Activated CD8-positive, alpha-beta memory T cell treated with anti-CD3 and anti-CD28 coated beads, Interleukin-2, amount 50 U/mL, for 48 hours (primary cell): Measurements from ENCODE around the gene BROX.
A peak's percentile ranks its signal among the peaks of the same experiment; 100 is the strongest.
"Not testable (repeated sequence)": the region's sequence is repeated elsewhere in the genome, so short reads cannot be mapped to it uniquely, and the experiment has no call there.

Source experiments
- DNase-seq: peaks from one replicate; pipeline ENCODE4 v3.0.0-alpha.2; 2020

The BROX gene

GRCh38 chr1:222712253-222713090 lies at the start of gene BROX, which contains the start of gene AIDA:
Gene BROX, plus strand, starts transcription at chr1:222712564. Its CDS starts 3,136 bp downstream, at chr1:222715700.
Gene AIDA, minus strand, starts transcription at chr1:222712491. Its CDS starts 174 bp downstream, at chr1:222712317.
- peak; percentile 98 for DNase-seq

- DNase-seq = no peak
Measured at GRCh38 chr1:222663431-222663934, 48.9 kb upstream of the BROX start.

GRCh38 chr1:222665964-222666363 lies 46.4 kb upstream of the BROX start:
- DNase-seq = no peak

- not testable (repeated sequence) for DNase-seq
Measured at GRCh38 chr1:222668184-222668583, 44.2 kb upstream of the BROX start.

- DNase-seq = not testable (repeated sequence)
Measured at GRCh38 chr1:222669107-222669506, 43.3 kb upstream of the BROX start.

GRCh38 chr1:222670110-222670509 lies 42.3 kb upstream of the BROX start:
- DNase-seq = no peak

GRCh38 chr1:222680080-222680479 lies 32.3 kb upstream of the BROX start:
- no peak for DNase-seq

GRCh38 chr1:222691016-222691415 lies 21.3 kb upstream of the BROX start:
- DNase-seq = no peak

- DNase-seq = no peak
Measured at GRCh38 chr1:222694927-222695326, 17.4 kb upstream of the BROX start.

GRCh38 chr1:222696741-222697140 lies 15.6 kb upstream of the BROX start:
- DNase-seq = no peak

- DNase-seq = no peak
Measured at GRCh38 chr1:222697203-222697602, 15.2 kb upstream of the BROX start.

GRCh38 chr1:222697826-222698225 lies 14.5 kb upstream of the BROX start:
- DNase-seq = no peak

- DNase-seq = no peak
Measured at GRCh38 chr1:222702210-222702609, 10.2 kb upstream of the BROX start.

GRCh38 chr1:222704260-222704659 lies 8.1 kb upstream of the BROX start:
- DNase-seq = no peak

- DNase-seq = no peak
Measured at GRCh38 chr1:222706815-222707214, 5.5 kb upstream of the BROX start.

- no peak for DNase-seq
Measured at GRCh38 chr1:222709700-222710153, 2.6 kb upstream of the BROX start.

- peak; percentile 77 for DNase-seq
Measured at GRCh38 chr1:222711319-222712252, 778 bp upstream of the BROX start.

- DNase-seq = peak; percentile 91
Measured at GRCh38 chr1:222713091-222713961, 962 bp downstream of the BROX start.

- no peak for DNase-seq
Measured at GRCh38 chr1:222716393-222716792, 4.0 kb downstream of the BROX start.

- DNase-seq = no peak
Measured at GRCh38 chr1:222728746-222729145, 16.4 kb downstream of the BROX start.

- no peak for DNase-seq
Measured at GRCh38 chr1:222730866-222731265, 18.5 kb downstream of the BROX start.
